Thyroid gland (tissue), 4 donors: ENCODE measurements around the gene SEH1L. TPM values are rescaled to one million over a fixed set of nuclear protein-coding genes. Genes with fewer than 3 reads are reported as not detected.

Source experiments
- DNase-seq, 2 donors: peaks; one replicate each; pipeline ENCODE4 v3.0.0-alpha.2; 2019
- H3K27ac ChIP-seq, 3 donors: fragments of 200-600 bp; sonication (generic); 1 replicate in 2 of 3; 2 replicates in 1 of 3; pipeline ENCODE4 v1.5.1; 2016 to 2019; ENCODE audit warnings: mild to moderate bottlenecking in 1 of 3, moderate library complexity in 1 of 3
- H3K27me3 ChIP-seq: fragments of 200-600 bp; sonication (generic); one replicate; pipeline ENCODE4 v1.5.1; 2019
- H3K36me3 ChIP-seq, 2 donors: fragments of 200-600 bp; sonication (generic); one replicate each; pipeline ENCODE4 v1.5.1; 2016 to 2019
- H3K4me1 ChIP-seq, 2 donors: fragments of 200-600 bp; sonication (generic); one replicate each; pipeline ENCODE4 v1.5.1; 2017 to 2019
- H3K4me3 ChIP-seq, 3 donors: fragments of 200-600 bp; sonication (generic); replicated peaks in 1 of 3; 1 replicate in 2 of 3; 2 replicates in 1 of 3; pipeline ENCODE4 v1.5.1; 2016; ENCODE audit warnings: mild to moderate bottlenecking in 1 of 3
- H3K9me3 ChIP-seq: fragments of 200-600 bp; sonication (generic); one replicate; pipeline ENCODE4 v1.5.1; 2017
- POLR2A ChIP-seq, 2 donors: fragments of 450-650 bp; IDR thresholded peaks; one replicate each; pipeline ENCODE4 v1.6.1; 2017; ENCODE audit warnings: antibody characterized with exemption in 2 of 2, mild to moderate bottlenecking in 2 of 2, moderate library complexity in 1 of 2
- WGBS, 2 donors: methylation state at CpG; one replicate each; pipeline ENCODE4 v1.1.5; 2017; 5-methylcytosine and 5-hydroxymethylcytosine counted together
- intact Hi-C: fragments of 100-400 bp; cut with DNase I; formaldehyde crosslinking; loops from one replicate; pipeline ENCODE4 v1.15.1; 2023
- total RNA-seq, 4 donors: library from RNA; depleted of rRNA; stranded (reverse); fragments of >200 nt; gene quantifications; one replicate each; pipeline ENCODE4 v1.2.3, GENCODE V29; 2016
- TF ChIP-seq, protein P1 (sequence below), 6 experiments: fragments of 200-600 bp in 3 of 6; fragments of 450-650 bp in 3 of 6; sonication (generic) in 3 of 6; IDR thresholded peaks; one replicate each; pipeline ENCODE4 v1.5.1; 2016 to 2019; ENCODE audit warnings: antibody characterized with exemption in 6 of 6, mild to moderate bottlenecking in 2 of 6, inconsistent platforms in 1 of 6, moderate library complexity in 1 of 6

Gene SEH1L
- total RNA-seq, 4 donors from 2014 or later, result 26.8 to 48.6 (median 34.9) TPM

DNA sequence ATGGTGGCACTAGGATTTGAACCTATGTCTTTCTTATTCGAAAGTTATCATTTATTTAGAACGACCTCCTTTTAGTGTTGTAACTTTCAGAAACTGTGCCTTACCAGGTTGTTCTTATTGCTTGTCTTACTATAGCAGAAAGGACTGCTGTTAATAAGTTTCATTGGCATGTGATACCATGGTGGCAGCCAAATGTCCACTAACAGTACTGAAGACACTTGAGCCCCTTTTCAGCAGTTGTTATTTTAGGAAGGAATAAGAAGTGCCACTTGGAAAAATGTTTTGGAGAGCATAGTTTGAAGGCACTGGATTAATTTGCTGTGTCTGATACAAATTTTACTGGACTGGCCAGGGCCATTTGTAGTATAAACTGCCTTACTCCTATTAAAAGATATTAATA, 81.1 kb downstream of the SEH1L start:
- Histone ChIP-seq H3K27me3 (no peaks in the 10 kb centered on the region), H3K36me3 (peaks cover 0 to 6% of the 10 kb centered on the region in 2 donors), H3K27ac (peak overlapping the region in 1 of 3 donors; percentile 52), H3K4me1 (peaks cover 17 to 18% of the 10 kb centered on the region in 2 donors), H3K9me3 (no peaks in the 10 kb centered on the region), H3K4me3 (no peak overlapping the region)
- intact Hi-C loops, result no loop called here
- 54 to 60% methylated on average over 2 of the region's 2 CpGs for WGBS, 2 donors
- peak; percentile 79 to 80 for DNase-seq
- TF ChIP-seq POLR2A (IDR thresholded peaks at IDR 0.05), result no peak
- TF ChIP-seq, protein P1, sequence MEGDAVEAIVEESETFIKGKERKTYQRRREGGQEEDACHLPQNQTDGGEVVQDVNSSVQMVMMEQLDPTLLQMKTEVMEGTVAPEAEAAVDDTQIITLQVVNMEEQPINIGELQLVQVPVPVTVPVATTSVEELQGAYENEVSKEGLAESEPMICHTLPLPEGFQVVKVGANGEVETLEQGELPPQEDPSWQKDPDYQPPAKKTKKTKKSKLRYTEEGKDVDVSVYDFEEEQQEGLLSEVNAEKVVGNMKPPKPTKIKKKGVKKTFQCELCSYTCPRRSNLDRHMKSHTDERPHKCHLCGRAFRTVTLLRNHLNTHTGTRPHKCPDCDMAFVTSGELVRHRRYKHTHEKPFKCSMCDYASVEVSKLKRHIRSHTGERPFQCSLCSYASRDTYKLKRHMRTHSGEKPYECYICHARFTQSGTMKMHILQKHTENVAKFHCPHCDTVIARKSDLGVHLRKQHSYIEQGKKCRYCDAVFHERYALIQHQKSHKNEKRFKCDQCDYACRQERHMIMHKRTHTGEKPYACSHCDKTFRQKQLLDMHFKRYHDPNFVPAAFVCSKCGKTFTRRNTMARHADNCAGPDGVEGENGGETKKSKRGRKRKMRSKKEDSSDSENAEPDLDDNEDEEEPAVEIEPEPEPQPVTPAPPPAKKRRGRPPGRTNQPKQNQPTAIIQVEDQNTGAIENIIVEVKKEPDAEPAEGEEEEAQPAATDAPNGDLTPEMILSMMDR (IDR thresholded peaks at IDR 0.05), result no peak

DNA sequence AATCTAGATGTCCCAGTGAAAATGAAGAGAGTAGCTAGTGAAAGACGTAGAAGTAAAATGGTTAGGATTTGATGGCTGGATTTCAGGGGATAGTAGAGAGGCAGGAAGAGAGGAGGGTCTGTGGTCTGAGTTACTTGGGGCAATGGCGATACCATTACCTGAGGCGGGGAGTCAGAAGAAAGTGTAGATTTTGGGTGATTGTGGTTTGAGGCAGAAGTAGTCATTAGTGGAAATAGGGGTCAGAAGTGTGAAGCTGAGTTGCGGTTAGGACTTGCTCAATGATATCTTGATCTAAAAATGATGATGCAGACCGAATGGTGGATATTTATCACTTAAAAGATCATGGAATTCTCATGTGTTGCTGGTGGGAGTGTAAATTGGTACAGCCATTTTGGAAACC, 84.4 kb downstream of the SEH1L start:
- WGBS, 2 donors, result 88 to 97% methylated on average over 5 of the region's 5 CpGs
- H3K27ac ChIP-seq, result no peak overlapping the region
- no peak for TF ChIP-seq POLR2A (IDR thresholded peaks at IDR 0.05)
- TF ChIP-seq, protein P1 (IDR thresholded peaks at IDR 0.05), result no peak
- intact Hi-C loops, result no loop called here
- DNase-seq, result no peak
- no peaks in the 10 kb centered on the region for H3K9me3 ChIP-seq
- peaks cover 15 to 21% of the 10 kb centered on the region in 2 donors for H3K4me1 ChIP-seq
- H3K36me3 ChIP-seq, result peaks cover 0 to 6% of the 10 kb centered on the region in 2 donors
- H3K27me3 ChIP-seq, result no peaks in the 10 kb centered on the region
- no peak overlapping the region for H3K4me3 ChIP-seq

DNA sequence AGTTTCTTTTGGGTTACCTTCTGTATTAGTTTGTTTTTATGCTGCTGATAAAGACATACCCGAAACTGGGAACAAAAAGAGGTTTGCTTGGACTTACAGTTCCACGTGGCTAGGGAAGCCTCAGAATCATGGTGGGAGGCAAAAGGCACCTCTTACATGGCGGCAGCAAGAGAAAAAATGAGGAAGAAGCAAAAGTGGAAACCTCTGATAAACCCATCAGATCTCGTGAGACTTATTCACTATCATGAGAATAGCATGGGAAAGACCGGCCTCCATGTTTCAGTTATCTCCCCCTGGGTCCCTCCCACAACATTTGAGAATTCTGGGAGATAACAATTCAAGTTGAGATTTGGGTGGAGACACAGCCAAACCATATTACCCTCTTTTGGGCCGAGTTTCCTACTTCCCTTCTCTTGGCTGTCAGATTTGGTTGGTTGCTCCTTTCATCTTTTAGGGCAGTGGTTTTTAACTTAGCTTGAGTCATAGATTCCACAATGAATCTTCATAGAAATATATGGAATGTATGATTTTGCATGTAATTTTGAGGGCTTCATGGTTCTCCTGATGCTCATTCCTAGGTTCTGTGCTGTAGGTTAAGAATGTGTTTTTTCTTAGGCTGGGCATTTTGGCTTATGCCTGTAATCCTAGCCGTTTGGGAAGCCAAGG, 87.6 kb downstream of the SEH1L start:
- Histone ChIP-seq H3K9me3 (no peaks in the 10 kb centered on the region), H3K4me3 (no peak overlapping the region), H3K4me1 (peaks cover 4 to 5% of the 10 kb centered on the region in 2 donors), H3K27ac (no peak overlapping the region), H3K27me3 (no peaks in the 10 kb centered on the region), H3K36me3 (peaks cover 0 to 6% of the 10 kb centered on the region in 2 donors)
- intact Hi-C loops, result no loop called here
- TF ChIP-seq, protein P1 (IDR thresholded peaks at IDR 0.05), result no peak
- TF ChIP-seq POLR2A (IDR thresholded peaks at IDR 0.05), result no peak
- DNase-seq, result no peak
- 93% methylated on average over 7 of the region's 7 CpGs for WGBS, 2 donors

DNA sequence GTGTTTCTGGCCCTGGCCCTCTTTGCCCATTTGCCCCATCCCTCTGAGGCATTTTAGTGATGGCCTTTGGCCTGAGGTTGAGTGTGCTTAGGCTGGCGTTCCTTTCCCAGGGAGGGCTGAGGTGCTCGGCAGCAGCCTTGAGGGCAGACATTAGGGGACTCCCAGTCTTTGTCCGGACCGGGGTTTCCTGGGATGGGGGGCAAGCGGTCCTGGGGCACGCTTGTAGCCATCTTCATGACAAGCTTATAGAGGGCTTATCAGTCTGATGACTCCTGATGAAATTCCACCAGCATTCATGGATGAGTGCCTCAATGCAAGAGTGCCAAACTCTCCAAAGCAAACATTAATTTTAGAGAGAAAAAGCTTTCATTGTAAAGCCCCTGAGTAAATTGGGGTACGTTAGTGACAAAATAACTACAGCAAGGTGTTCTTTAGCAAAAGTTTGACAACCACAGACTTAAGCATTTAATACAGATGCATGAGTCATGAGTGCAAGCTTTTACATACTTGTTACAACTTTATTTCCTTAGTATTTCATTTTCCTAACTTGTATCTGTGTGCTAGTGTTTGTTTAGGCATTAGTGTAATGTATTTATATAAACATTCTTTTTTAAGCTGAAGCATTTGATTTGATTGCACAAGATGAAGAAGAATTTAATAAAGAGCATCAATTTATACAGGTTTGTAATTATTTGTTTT, 89.0 kb downstream of the SEH1L start:
- no peaks in the 10 kb centered on the region for H3K9me3 ChIP-seq
- H3K27ac ChIP-seq, result peak overlapping the region in 1 of 3 donors; percentile 43
- H3K27me3 ChIP-seq, result no peaks in the 10 kb centered on the region
- H3K4me3 ChIP-seq, result no peak overlapping the region
- H3K4me1 ChIP-seq, result peaks cover 4 to 5% of the 10 kb centered on the region in 2 donors
- WGBS, 2 donors, result 65 to 68% methylated on average over 7 of the region's 7 CpGs
- no peak for TF ChIP-seq POLR2A (IDR thresholded peaks at IDR 0.05)
- TF ChIP-seq, protein P1 (IDR thresholded peaks at IDR 0.05), result no peak
- peaks cover 0 to 8% of the 10 kb centered on the region in 2 donors for H3K36me3 ChIP-seq
- DNase-seq, result no peak
- intact Hi-C loops, result no loop called here

Other genes with a start within 250 kb of the SEH1L start
- gene CEP76, start 245.3 kb upstream of the SEH1L start, total RNA-seq, result 10 to 100 TPM in 1 of 4 donors, 1 to 10 TPM in 3; 7.0 to 10.0 (median 9.3) TPM
- gene PSMG2, start 245.0 kb upstream of the SEH1L start, total RNA-seq, result 10 to 100 TPM; 65.7 to 86.1 (median 69.7) TPM
- gene PTPN2, start 63.8 kb upstream of the SEH1L start, total RNA-seq, result 10 to 100 TPM; 33.1 to 45.3 (median 37.7) TPM
- 10 to 100 TPM; 23.8 to 36.0 (median 32.2) TPM for gene CEP192, start 43.4 kb downstream of the SEH1L start, total RNA-seq